HG03575 (cell line): Measurements from ENCODE around the gene RASSF5.
"Not testable (repeated sequence)": the region's sequence is repeated elsewhere in the genome, so short reads cannot be mapped to it uniquely, and the experiment has no call there.

Experiments
- ATAC-seq: cut with Tn5 transposase; IDR thresholded peaks from one replicate; pipeline ENCODE4 v1.9.1; 2021; ENCODE audit not compliant: unreplicated experiment, insufficient number of reproducible peaks, low FRiP score; ENCODE audit errors: extremely low read depth

Gene RASSF5

DNA sequence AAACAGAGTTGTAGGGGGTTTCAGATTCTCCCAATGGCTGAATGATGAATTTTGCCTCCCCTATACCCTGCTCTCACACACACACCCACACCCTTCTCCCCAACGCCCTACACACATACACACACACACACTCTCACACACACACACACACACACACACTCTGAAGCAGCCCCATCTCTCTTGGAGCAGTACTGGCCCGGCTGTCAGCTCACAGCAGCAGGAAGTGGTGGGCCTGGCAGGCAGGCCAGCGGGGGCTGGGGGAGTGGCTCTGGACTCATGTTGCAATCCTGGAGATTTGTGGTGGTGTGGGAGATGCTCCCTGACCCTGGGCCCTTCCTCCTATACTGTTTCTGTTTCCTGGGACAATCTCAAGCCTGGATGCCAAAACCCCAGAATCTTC is 34.9 kb upstream of the RASSF5 start:
- no peak for ATAC-seq

GRCh38 chr1:206472886-206473285 is 34.4 kb upstream of the RASSF5 start:
- no peak for ATAC-seq

GRCh38 chr1:206476058-206476457 is 31.3 kb upstream of the RASSF5 start:
- no peak for ATAC-seq

DNA sequence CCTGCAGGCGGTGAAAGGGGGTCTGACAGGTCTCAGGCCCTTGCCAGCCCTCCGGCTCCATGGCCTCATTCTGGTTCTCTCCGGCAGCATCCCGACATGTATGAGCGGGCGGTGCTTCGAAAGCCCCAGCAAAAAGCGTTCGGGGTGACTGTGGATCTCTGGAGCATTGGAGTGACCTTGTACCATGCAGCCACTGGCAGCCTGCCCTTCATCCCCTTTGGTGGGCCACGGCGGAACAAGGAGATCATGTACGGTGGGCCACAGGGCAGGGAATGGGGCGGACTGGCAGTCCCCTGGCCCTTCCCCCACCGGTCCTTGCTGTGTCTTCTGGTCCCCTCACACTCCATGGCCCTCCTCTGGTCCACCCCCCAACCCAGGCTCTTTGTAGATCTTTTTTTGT is 30.7 kb upstream of the RASSF5 start:
- ATAC-seq: no peak

DNA sequence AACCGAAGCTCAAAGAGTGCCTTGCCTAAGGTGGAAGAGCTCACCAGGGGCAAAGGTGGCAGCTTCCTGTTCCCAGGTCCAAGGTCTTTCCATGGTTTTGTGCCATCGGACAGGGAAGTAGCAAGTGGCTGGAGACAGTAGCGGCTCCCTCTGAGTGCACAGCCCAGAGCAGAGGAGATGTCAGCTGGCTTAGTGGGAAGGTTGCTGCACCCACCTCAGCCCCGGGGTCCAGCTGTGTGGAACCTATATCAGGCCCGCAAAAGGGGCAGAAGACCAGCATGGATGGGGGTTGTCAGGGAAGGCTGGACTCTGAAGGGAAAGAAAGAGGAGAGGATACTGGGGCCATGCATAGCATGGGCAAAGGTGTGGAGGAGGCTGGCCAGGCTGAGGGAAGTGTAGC is 30.2 kb upstream of the RASSF5 start:
- no peak for ATAC-seq

DNA sequence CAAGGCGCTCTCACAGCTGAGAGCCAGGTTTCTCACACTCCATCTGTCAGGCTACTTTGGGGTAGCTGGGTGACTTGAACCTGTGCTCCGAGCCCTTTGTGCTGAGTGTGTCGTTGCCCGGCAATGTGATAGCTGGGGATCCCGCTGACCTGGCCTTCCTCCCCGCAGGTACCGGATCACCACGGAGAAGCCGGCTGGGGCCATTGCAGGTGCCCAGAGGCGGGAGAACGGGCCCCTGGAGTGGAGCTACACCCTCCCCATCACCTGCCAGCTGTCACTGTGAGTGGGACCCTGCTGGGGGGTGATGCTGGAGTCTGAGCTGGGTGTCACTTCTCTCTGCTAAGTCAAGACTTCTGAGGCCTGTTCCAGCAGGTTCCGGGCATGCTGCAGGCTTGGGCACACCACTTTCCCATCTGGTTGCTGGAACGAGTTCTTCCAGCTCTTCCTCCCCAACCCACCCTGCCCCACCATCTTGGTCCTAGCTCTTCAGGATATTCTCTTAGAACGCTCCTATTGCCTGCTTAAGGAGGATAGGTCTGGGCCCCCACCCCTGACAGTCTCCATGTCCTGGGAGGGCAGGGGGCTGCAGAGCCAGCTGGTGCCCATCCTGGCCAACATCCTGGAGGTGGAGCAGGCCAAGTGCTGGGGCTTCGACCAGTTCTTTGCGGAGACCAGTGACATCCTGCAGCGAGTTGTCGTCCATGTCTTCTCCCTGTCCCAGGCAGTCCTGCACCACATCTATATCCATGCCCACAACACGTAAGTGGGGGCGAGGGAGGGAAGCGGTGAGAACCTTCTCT is 29.6 kb upstream of the RASSF5 start:
- ATAC-seq: no peak

- ATAC-seq: no peak
These were observed 28.6 kb upstream of the RASSF5 start for GRCh38 chr1:206478746-206479145.

DNA sequence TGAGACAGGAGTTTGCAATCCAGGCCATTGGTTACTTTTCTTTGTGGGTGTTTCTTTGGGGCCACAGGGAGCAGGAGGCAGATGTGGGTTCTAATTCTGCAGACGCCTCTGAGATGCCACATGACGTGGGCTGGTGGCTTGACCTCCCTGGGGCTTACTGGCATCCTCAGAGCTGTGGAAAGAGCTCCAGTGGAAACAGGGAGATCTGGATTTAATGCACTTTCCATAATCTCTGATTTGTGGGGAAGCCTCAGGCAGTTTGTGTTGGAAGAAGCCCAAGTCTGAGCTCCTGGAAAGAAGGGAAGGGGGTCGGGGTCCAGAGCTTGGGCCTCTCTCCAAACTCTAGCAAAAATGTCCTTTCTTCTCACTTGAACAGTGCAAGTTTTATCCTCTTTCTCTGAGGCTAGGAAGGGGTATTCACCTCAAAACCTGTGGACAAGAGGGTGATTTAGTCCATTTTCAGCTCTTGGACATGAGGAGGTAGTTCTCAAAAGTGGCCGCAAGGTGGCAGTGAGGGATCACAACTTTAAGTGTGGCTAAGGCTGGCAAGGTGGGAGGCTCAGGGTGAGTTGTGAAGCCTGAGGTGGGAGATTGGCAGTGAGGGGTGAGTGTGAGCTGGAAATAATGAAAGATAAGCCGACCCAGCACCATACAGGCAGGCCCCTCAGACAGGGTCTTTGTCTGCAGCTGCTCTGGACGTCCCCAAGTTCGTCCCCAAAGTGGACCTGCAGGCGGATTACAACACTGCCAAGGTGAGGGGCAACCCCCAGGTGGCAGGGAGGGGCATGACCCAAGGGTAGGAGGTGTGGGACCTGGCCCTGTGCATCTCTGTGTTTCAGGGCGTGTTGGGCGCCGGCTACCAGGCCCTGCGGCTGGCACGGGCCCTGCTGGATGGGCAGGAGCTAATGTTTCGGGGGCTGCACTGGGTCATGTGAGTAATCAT is 27.9 kb upstream of the RASSF5 start:
- no peak for ATAC-seq

GRCh38 chr1:206480211-206480610 is 27.1 kb upstream of the RASSF5 start:
- ATAC-seq: no peak

DNA sequence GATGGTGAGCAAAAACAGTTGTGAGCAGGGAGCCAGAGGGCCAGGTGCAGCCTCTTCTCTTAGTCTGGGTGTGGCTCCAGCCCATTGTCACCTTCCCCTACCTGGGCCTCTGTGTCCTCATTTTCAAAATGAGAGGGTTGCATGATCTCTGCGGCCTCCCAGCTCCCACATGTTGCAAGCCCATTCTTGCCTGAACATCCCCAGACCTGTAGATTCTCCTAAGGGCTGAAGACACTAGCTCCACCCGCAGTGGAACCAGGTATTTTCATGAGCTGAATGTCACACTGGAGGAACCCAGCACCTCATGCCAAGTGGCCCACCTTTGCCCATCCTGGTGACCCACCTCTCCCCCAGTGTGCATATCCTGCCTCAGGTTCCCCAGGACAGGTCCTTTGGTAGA is 24.7 kb upstream of the RASSF5 start:
- ATAC-seq: no peak

DNA sequence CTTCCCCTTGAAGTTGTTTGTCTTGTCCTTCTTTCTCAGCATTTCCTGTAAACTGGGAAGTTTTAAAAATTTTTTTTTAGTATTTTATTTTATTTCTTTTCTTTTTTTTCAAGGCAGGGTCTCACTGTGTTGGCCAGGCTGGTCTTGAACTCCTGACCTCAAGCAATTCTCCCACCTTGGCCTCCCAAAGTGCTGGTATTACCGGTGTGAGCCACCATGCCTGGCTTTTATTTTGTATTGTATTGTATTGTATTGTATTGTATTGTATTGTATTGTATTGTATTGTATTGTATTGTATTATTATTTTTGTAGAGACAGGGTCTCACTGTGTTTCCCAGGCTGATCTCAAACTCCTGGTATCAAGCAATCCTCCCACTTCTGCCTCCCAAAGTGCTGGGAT is 23.5 kb upstream of the RASSF5 start:
- ATAC-seq: not testable (repeated sequence)

GRCh38 chr1:206484901-206485300 is 22.4 kb upstream of the RASSF5 start:
- no peak for ATAC-seq

- no peak for ATAC-seq
These were observed 20.1 kb upstream of the RASSF5 start for GRCh38 chr1:206486995-206487788.

GRCh38 chr1:206487970-206488369 is 19.4 kb upstream of the RASSF5 start:
- ATAC-seq: no peak

DNA sequence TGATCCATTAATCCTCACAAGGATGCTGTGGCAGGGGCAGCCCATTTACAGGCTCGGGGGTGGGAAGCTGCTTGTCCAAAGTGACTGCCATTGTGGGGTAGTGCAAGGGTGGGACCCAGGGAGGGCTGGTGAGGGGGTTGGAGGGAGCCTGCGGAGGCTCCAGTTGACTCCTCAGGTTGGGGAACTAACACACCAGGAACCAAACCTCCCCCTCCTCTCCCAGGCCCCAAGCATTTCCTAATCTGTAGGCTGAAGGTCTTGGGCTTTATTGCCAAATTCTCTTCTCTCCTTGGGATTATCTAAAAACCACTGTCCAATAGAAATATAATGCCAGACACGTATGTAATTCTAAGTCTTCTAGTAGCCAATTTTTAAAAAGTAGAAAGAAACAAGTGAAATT is 18.9 kb upstream of the RASSF5 start:
- no peak for ATAC-seq

GRCh38 chr1:206489980-206490770 is 17.2 kb upstream of the RASSF5 start:
- ATAC-seq: no peak

DNA sequence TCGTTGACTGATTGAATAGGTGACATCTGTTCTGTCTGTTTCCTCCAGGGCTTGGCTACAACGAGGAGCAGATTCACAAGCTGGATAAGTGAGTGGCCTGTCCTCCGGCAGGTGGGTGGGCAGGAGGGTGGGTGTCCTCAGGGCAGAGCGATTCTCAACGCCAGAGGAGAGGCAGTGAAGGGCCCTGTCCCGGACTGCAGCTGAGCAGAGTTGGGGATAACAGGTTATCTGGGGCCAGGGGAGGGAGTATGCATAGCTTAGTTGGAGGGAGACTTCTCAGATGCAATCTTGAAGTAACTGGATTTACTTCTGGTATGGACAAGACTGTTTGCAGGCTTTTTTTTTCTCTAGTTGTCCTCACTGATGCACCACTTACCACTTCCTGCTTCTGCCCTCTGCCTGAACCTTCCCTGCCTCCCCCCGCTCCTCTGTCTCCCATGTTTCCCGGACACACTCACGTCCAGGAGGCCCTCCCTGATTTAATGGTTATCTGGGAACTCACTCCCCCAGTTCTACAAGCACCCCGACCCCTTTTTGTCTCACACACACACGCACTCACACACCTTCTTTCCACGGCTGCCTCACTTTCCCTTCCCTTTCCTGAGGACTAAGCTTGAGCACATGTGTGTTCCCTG is 16.4 kb upstream of the RASSF5 start:
- no peak for ATAC-seq

GRCh38 chr1:206491616-206492015 is 15.7 kb upstream of the RASSF5 start:
- ATAC-seq: no peak
